Peyer's patch (tissue), 4 donors: ENCODE results near the gene IL17RD.

Experiments
- CTCF ChIP-seq, 6 experiments: fragments of 450-650 bp in 4 of 6; fragments of 200-600 bp in 2 of 6; sonication (generic) in 1 of 6; IDR thresholded peaks; one replicate each; pipeline ENCODE4 v1.5.1; 2017 to 2019; ENCODE audit warnings: antibody characterized with exemption in 6 of 6, mild to moderate bottlenecking in 3 of 6, moderate library complexity in 1 of 6
- POLR2A ChIP-seq, 2 donors: fragments of 450-650 bp; IDR thresholded peaks; one replicate each; pipeline ENCODE4 v1.5.1; 2017; ENCODE audit warnings: antibody characterized with exemption in 2 of 2, mild to moderate bottlenecking in 2 of 2, moderate library complexity in 2 of 2

DNA sequence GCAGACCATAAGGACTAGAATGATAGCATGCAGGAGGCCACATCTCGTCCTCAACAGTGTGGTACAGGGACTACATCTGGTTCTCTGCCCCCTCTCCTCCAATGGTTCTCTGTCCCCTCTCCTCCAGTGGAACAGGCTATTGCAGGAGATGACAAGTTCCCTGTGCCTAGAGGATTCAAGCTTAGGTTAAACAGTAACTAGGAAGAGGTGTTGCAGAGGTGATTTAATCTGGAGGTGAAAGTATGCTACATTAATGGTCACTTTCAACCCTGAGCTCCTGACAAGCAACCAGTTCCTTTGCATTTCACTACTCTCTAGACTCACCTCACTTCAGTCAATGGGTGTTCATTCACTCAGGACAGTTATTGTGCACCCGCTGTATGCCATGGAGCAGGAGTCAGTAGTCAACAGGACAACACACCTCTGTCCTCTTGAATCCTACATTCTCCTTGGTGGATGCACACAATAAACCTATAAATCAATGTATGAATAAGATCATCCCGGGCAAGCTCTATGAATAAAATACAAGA lies 88.7 kb downstream of the IL17RD start:
- TF ChIP-seq CTCF (IDR thresholded peaks at IDR 0.05) (no peak), POLR2A (IDR thresholded peaks at IDR 0.05) (no peak)
